GM21723 (cell line): ENCODE measurements around the gene PLA2G15.

Source experiments
- ATAC-seq: cut with Tn5 transposase; IDR thresholded peaks from one replicate; pipeline ENCODE4 v1.9.1; 2021; ENCODE audit warnings: mild to moderate bottlenecking, moderate library complexity; ENCODE audit not compliant: unreplicated experiment

The PLA2G15 gene

GRCh38 chr16:68244903-68245853, at the start of gene PLA2G15:
Gene PLA2G15, plus strand, starts transcription at chr16:68245373. Its CDS starts 54 bp downstream, at chr16:68245427.
- ATAC-seq, result peak; percentile 79

DNA sequence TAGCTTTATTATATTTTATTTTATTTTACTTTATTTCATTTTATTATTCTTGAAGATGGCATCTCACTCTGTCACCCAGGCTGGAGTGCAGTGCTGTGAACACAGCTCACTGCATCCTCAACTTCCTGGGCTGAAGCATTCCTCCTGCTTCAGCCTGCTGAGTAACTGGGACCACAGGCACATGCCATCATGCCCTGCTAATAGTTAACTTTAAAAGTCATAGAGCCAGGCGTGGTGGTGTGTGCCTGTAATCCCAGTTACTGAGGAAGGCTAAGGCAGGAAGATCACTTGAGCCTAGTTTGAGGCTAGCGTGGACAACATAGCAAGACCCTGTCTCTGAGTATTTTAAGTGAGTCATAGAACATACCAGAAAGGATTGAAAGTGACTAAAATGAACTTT, 47.9 kb upstream of the PLA2G15 start:
- ATAC-seq, result no peak

GRCh38 chr16:68200088-68200783, 44.9 kb upstream of the PLA2G15 start:
- ATAC-seq, result no peak

DNA sequence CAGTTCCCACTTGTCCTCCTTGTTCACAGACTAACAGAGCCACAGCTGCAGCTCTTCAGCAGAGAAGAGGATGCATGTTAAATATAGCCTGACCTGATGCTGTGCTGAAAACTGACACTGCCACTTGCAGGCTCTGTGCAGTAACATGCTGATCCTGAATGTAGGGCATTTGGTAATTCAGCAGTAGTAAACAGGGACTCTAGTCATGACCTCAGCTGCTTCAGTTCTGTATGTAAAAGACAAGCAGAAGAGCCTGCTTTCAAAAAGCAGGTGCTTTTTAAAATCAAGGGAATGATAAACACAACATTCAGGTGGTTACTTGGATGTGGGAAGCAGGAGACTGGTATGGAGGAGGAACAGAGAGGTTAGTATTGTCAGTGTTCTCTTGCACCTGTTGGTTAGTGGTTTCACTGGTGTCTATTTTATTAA, 43.1 kb upstream of the PLA2G15 start:
- ATAC-seq, result no peak

GRCh38 chr16:68206245-68206644, 38.9 kb upstream of the PLA2G15 start:
- no peak for ATAC-seq

- no peak for ATAC-seq
These were observed 30.4 kb upstream of the PLA2G15 start for GRCh38 chr16:68214726-68215125.

- ATAC-seq, result no peak
These were observed 29.9 kb upstream of the PLA2G15 start for GRCh38 chr16:68215302-68215701.

DNA sequence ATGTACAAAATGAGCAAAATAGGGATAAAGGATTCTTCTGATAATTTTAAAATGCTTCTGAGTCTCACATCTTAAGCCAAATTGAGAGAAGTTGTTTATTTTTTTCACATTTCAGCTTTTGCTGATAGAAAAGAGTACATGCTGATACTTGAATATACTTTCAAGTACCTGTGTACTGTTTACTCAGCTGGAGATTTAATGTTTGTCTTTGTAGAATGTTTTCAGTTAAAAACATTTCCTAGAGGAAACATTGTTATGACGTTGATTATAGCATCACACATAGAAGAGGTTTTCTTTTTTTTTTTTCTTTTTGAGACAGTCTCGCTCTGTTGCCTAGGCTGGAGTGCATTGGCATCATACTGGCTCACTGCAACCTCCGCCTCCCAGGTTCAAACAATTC, 28.9 kb upstream of the PLA2G15 start:
- no peak for ATAC-seq

GRCh38 chr16:68217506-68217905, 27.7 kb upstream of the PLA2G15 start:
- ATAC-seq, result no peak

GRCh38 chr16:68219725-68220351, 25.3 kb upstream of the PLA2G15 start:
- ATAC-seq, result no peak

- no peak for ATAC-seq
These were observed 22.1 kb upstream of the PLA2G15 start for GRCh38 chr16:68223072-68223471.

GRCh38 chr16:68226116-68226515, 19.1 kb upstream of the PLA2G15 start:
- no peak for ATAC-seq

- ATAC-seq, result no peak
These were observed 17.9 kb upstream of the PLA2G15 start for GRCh38 chr16:68227183-68227793.

GRCh38 chr16:68227850-68228553, 17.2 kb upstream of the PLA2G15 start:
- no peak for ATAC-seq

- no peak for ATAC-seq
These were observed 16.5 kb upstream of the PLA2G15 start for GRCh38 chr16:68228652-68229051.

GRCh38 chr16:68229431-68230175, 15.6 kb upstream of the PLA2G15 start:
- no peak for ATAC-seq

DNA sequence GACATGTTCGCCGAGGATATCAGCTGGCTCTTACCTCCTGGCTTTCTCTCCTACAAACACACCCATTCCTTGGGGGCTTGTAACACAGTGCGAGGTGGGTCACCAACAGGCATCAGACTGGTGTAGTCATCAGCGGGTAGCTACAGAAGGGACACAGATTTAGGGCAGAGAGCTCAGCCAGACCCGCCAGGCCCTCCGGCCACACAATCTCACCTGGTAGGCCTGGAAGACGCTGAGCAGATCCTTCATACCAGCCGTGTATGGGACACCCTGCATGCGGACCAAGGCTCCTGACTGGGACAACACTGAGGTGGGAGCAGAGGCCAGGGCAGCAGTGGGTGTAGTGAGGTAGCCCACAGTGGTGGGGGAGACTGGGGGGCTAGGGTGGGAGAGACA, 15.0 kb upstream of the PLA2G15 start:
- ATAC-seq, result no peak

DNA sequence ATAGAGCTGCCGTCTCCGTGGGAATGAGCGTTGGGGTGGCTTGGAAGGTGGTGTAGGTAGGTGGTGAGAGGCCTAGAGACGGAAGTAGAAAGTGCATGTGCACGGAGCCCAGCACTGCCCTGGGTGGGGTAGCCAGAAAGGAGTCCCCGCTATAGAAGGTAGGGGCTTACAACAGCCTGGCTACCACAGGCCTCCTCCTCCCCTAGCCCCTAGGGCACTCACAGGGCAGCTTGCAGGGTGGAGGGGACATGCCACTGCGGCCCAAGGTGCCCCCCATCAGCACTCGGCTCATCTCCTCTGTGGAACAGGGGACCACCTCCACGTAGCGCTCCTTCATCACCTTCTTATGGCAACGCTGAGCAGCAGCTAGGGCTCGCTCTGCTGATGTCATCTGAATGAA, 14.2 kb upstream of the PLA2G15 start:
- ATAC-seq, result no peak

GRCh38 chr16:68231384-68232136, 13.6 kb upstream of the PLA2G15 start:
- no peak for ATAC-seq
